Retinal pigment epithelial cell (primary cell): Measurements from ENCODE around the gene TSPYL1.
"Not testable (repeated sequence)": the region's sequence is repeated elsewhere in the genome, so short reads cannot be mapped to it uniquely, and the experiment has no call there.

Source experiments
- DNase-seq: peaks from one replicate; pipeline ENCODE4 v3.0.0-alpha.2; 2010; ENCODE audit warnings: low read depth
- H3K4me3 ChIP-seq: 2 replicates; pipeline ENCODE4 v1.5.1; 2011; ENCODE audit warnings: mild to moderate bottlenecking, low read length, control low read depth, moderate library complexity
- TF ChIP-seq, protein P1 (sequence below): conservative IDR thresholded peaks from 2 replicates; pipeline ENCODE4 v1.5.1; 2011; ENCODE audit warnings: low read depth, low read length, control low read depth, inconsistent platforms

The TSPYL1 gene

DNA sequence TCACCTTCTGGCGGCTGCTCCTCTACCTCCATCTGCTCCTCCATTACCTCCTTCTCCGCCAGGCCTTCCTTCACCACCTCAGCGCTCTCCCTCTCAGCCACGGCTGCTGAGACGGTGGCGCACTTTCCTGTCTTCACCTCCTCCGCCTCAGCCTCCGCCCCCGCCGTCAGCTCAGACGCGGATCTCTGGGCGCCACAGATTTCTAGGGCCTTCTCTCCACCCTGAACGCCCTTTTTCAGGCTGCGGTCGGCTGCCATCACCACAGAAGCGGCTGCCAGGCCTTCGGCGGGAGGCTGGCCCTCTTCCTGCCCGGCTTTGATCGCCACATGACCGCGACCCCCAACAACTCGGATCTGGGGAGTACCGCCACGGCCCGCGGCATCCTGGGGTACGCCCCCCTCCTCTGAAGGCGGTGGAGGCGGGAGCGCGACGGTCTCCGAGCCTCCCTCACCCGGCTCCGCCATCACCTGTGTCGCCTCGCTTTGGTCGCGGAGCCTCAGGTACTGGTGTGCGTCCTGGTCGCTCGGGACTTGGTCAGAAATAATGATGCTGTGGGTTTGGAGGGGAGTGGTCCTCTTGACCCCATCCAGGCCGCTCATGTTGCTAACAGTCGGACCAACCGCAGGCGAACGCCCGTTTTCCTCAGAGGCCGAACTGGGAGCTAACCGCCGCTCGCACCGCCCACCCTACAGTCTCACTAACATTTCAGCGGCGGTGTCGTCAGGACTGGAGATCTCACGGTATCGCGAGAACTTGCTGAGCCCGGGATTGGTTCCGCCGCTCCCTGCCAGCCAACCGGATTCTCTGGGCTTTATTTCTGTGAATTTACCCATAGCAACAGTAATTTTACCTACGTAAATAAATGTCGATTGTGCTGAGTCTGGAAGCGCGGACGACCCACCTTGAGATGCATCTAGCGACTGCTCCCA is at the start of gene TSPYL1:
TSS of gene TSPYL1 (minus strand) at position 699 of the 929 bp plus-strand sequence. CDS start at position 599, 100 bp downstream.
- TF ChIP-seq, protein P1, sequence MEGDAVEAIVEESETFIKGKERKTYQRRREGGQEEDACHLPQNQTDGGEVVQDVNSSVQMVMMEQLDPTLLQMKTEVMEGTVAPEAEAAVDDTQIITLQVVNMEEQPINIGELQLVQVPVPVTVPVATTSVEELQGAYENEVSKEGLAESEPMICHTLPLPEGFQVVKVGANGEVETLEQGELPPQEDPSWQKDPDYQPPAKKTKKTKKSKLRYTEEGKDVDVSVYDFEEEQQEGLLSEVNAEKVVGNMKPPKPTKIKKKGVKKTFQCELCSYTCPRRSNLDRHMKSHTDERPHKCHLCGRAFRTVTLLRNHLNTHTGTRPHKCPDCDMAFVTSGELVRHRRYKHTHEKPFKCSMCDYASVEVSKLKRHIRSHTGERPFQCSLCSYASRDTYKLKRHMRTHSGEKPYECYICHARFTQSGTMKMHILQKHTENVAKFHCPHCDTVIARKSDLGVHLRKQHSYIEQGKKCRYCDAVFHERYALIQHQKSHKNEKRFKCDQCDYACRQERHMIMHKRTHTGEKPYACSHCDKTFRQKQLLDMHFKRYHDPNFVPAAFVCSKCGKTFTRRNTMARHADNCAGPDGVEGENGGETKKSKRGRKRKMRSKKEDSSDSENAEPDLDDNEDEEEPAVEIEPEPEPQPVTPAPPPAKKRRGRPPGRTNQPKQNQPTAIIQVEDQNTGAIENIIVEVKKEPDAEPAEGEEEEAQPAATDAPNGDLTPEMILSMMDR, result peak; percentile 3
- DNase-seq, result peak; percentile 92
- H3K4me3 ChIP-seq, result peak within 1 kb of the TSS; percentile 89

DNA sequence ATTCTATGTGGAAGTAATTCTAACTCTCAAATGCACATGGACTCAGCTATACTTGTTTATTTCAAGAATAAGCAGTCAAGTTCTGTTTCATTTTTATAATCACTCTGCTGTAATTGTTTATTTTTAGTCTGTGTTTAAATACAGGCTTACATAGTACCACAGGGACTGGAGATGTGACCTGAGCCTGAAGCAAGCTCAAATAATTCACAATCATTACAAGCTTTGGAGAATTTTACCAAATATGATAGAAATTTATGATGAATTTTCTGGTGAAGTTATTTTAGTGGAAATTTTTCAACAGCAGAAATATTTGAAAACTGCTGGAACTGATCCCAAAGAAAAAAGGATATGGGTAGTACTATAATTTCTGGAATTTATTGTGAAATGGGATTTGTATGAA is 49.4 kb upstream of the TSPYL1 start:
- no peak overlapping the region for H3K4me3 ChIP-seq
- DNase-seq, result no peak
- TF ChIP-seq, protein P1, result no peak

DNA sequence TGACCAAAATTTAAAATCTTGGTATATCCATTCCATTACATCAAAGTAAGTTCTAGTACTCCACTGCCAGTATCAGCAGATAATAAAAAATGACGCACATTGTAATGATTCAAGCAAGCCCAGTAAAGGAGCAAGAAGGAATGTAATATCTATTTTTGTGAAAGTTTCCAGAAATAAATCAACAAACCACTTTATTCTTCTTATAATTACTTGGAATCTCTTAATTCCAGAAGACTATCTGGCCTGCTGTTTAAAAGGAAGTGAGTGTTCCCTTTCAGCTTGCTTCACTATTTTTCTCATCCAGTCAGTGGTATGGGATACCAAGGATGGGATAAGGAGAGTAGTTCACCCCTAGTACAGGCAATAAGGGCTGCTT is 48.8 kb upstream of the TSPYL1 start:
- TF ChIP-seq, protein P1, result no peak
- no peak for DNase-seq
- H3K4me3 ChIP-seq, result no peak overlapping the region

DNA sequence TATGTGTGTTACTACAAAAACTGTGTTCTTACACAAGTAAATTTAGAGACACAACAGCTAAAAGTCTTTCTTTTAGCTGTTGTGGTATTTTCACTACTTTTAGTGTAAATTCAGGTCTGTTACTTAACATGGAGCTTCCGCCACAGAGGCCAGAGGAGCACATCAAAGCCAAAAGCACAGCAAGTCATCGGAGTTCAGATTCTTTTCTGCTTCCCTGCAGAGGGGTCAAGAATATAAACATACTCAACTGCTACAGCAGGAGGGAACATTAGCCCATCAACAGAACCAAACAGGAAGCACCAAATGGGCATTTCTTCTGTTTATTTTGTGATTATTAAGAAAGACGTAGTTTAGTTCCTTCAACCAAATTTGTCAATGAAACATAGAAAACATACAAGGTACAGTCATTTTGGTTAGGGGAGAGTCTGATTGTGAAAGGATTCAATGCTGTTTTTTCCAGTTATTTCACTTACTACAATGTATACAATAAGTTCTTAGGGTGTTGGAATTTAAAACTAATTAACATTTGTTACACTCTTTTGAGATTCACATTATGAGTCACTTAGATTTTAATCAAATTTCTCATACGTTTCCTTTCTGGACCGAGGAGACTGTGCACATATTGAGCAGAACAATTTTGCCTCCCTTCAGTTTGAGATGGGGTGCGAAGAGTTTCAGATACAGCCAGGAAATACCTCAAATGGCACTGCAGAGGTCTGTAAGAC is 48.2 kb upstream of the TSPYL1 start:
- TF ChIP-seq, protein P1, result no peak
- DNase-seq, result no peak
- no peak overlapping the region for H3K4me3 ChIP-seq

DNA sequence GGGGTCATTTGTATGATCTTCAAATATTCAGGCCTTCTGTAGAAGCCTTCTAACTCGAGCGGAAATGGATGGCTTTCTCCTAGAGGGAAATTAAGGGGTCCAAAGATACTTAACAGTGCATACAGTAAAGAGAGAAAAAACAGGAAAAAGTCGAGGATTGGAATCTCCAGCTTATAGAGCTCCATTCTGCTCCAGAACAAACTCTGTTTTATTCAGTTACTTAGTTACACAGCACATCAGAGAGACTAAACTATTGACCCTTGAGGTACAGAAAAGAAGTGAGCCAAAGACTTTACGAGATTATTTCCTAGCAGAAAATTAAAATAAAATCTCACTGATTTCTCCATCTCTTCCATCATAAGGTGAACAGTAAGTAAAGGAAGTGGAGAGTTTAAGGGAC is 47.3 kb upstream of the TSPYL1 start:
- TF ChIP-seq, protein P1, result no peak
- H3K4me3 ChIP-seq, result no peak overlapping the region
- DNase-seq, result no peak

DNA sequence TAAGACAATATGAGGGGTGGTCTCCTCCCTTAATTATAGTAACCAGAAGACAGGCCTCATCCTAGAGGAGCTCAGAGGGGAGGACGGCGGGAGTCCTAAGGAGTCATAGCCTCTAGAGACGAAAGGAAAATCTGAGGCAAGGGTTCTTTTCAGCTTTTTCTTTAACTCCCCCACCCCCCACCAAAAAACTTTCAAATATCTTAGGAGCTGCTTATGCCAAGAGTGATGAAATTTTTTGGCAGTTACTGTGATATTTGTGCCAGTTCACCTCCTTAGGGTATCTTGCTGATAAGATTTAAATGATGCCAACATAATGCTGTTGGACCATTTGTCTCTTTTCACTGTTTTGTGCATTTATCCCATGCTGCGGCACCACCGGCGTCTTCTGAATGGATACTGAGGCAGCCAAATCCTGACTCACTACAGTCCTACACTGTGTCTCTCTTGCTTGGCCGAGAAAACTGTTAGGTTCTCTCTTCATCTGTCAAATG is 46.5 kb upstream of the TSPYL1 start:
- H3K4me3 ChIP-seq, result no peak overlapping the region
- no peak for DNase-seq
- TF ChIP-seq, protein P1, result no peak

DNA sequence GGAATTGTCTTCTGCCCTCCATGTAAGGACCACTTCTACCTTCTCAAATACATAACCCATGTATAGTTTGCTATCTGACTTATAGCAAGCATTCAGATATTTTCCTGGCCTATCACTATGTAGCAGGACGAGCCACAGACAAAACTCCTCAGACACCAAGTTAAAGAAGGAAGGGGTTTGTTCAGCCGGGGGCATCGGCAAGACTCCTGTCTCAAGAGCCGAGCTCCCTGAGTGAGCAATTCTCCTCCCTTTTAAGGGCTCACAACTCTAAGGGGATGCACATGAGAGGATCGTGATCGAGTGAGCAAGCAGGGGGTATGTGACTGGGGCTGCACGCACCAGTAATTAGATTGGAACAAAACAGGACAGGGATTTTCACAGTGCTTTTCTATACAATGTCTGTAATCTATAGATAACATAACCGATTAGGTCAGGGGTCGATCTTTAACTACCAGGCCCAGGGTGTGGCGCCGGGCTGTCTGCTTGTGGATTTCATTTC is 46.0 kb upstream of the TSPYL1 start:
- DNase-seq, H3K4me3 ChIP-seq: not testable (repeated sequence)
